ENCODE measurements around the gene ZNF318.

ZNF318 gene

GRCh38 chr6:43298565-43299337 is 70.7 kb downstream of the ZNF318 start:
- no peaks in the 10 kb centered on the region for H3K9me3 ChIP-seq (ENCODE audit: control insufficient read depth in 1 of 2, low read length in 2 of 2)
- no peak overlapping the region for H3K27ac ChIP-seq (ENCODE audit: low read length)
- no peak overlapping the region for H3K4me3 ChIP-seq (ENCODE audit: low read depth in 1 of 2, low read length in 2 of 2)
- H3K27me3 ChIP-seq (ENCODE audit: low read depth, low read length), result no peaks in the 10 kb centered on the region
- no peaks in the 10 kb centered on the region for H3K36me3 ChIP-seq (ENCODE audit: control insufficient read depth in 1 of 2, insufficient read depth in 2 of 2, low read length in 2 of 2)
- no peaks in the 10 kb centered on the region for H3K4me1 ChIP-seq (ENCODE audit: control insufficient read depth in 1 of 2, insufficient read depth in 2 of 2, low read length in 2 of 2)

- no peak within 1 kb of the TSS for H3K4me3 ChIP-seq (ENCODE audit: low read depth in 1 of 2, low read length in 2 of 2)
- no peaks in the 10 kb centered on the region for H3K36me3 ChIP-seq (ENCODE audit: control insufficient read depth in 1 of 2, insufficient read depth in 2 of 2, low read length in 2 of 2)
- no peaks in the 10 kb centered on the region for H3K4me1 ChIP-seq (ENCODE audit: control insufficient read depth in 1 of 2, insufficient read depth in 2 of 2, low read length in 2 of 2)
- H3K27me3 ChIP-seq (ENCODE audit: low read depth, low read length), result no peaks in the 10 kb centered on the region
- H3K27ac ChIP-seq (ENCODE audit: low read length), result no peak within 1 kb of the TSS
- no peaks in the 10 kb centered on the region for H3K9me3 ChIP-seq (ENCODE audit: control insufficient read depth in 1 of 2, low read length in 2 of 2)
Measured at GRCh38 chr6:43297644-43298564, 71.5 kb downstream of the ZNF318 start, which contains the start of gene SLC22A7. Gene SLC22A7, plus strand, starts transcription at chr6:43298260. Its CDS starts 99 bp downstream, at chr6:43298359.

DNA sequence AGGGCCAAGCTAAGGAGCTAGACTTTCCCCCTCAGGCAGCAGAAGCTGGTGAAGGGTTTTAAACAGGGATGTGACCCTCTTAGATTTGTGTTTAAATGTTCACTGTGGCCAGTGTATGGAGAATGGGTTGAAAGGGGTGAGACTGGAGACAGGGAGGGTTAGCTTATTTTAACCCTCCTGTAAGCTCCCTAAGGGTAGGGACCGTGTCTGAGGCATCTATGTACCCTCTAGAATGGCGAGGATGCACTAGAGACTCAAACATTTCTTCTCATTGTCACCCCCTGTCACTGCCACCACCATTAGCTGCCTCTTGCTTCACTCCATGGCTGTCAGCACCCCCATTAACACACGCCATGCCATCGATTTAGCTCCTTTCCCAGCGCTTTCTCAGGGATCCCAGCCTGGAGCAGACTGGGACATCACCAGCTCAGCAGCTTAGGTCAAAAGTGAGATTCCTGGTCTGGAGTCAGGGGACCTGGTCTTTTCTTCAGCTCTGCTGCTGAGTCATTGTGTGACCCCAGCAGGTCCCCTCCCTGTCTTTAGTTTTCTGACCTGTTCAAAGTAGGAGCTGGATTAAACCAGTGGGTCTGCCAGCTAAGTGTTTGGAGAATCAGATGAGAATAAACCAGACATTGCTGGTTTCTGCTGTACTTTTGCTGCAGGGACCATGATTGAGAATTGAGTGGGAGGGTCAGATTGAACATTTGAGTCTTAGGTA is 72.5 kb downstream of the ZNF318 start:
- H3K27me3 ChIP-seq (ENCODE audit: low read depth, low read length), result no peaks in the 10 kb centered on the region
- H3K9me3 ChIP-seq (ENCODE audit: control insufficient read depth in 1 of 2, low read length in 2 of 2), result no peaks in the 10 kb centered on the region
- H3K4me1 ChIP-seq (ENCODE audit: control insufficient read depth in 1 of 2, insufficient read depth in 2 of 2, low read length in 2 of 2), result no peaks in the 10 kb centered on the region
- H3K4me3 ChIP-seq (ENCODE audit: low read depth in 1 of 2, low read length in 2 of 2), result no peak overlapping the region
- no peak overlapping the region for H3K27ac ChIP-seq (ENCODE audit: low read length)
- H3K36me3 ChIP-seq (ENCODE audit: control insufficient read depth in 1 of 2, insufficient read depth in 2 of 2, low read length in 2 of 2), result no peaks in the 10 kb centered on the region

- Histone ChIP-seq H3K36me3 (ENCODE audit: control insufficient read depth in 1 of 2, insufficient read depth in 2 of 2, low read length in 2 of 2) (no peaks in the 10 kb centered on the region), H3K9me3 (ENCODE audit: control insufficient read depth in 1 of 2, low read length in 2 of 2) (no peaks in the 10 kb centered on the region), H3K27ac (ENCODE audit: low read length) (no peak overlapping the region), H3K4me3 (ENCODE audit: low read depth in 1 of 2, low read length in 2 of 2) (no peak overlapping the region), H3K4me1 (ENCODE audit: control insufficient read depth in 1 of 2, insufficient read depth in 2 of 2, low read length in 2 of 2) (no peaks in the 10 kb centered on the region), H3K27me3 (ENCODE audit: low read depth, low read length) (no peaks in the 10 kb centered on the region)
Measured at GRCh38 chr6:43295456-43295855, 74.0 kb downstream of the ZNF318 start.

DNA sequence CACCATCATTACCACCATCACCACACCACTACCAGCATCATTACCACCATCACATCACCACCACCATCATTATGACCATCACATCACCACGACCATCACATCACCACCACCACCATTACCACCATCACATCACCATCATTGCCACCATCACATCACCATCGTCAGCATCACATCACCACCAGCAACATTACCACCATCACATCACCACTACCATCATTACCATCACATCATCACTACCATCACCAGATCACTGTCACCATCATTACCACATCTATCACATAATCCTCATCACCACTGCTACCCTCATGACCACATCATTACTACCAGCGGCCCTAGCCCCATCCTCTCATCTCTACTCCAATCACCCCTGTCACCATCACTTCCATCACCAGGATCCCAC is 74.9 kb downstream of the ZNF318 start:
- Histone ChIP-seq H3K4me3 (ENCODE audit: low read depth in 1 of 2, low read length in 2 of 2) (no peak overlapping the region), H3K9me3 (ENCODE audit: control insufficient read depth in 1 of 2, low read length in 2 of 2) (no peaks in the 10 kb centered on the region), H3K36me3 (ENCODE audit: control insufficient read depth in 1 of 2, insufficient read depth in 2 of 2, low read length in 2 of 2) (no peaks in the 10 kb centered on the region), H3K27me3 (ENCODE audit: low read depth, low read length) (no peaks in the 10 kb centered on the region), H3K4me1 (ENCODE audit: control insufficient read depth in 1 of 2, insufficient read depth in 2 of 2, low read length in 2 of 2) (no peaks in the 10 kb centered on the region), H3K27ac (ENCODE audit: low read length) (no peak overlapping the region)

- Histone ChIP-seq H3K27ac (ENCODE audit: low read length) (no peak overlapping the region), H3K9me3 (ENCODE audit: control insufficient read depth in 1 of 2, low read length in 2 of 2) (no peaks in the 10 kb centered on the region), H3K4me1 (ENCODE audit: control insufficient read depth in 1 of 2, insufficient read depth in 2 of 2, low read length in 2 of 2) (no peaks in the 10 kb centered on the region), H3K27me3 (ENCODE audit: low read depth, low read length) (no peaks in the 10 kb centered on the region), H3K4me3 (ENCODE audit: low read depth in 1 of 2, low read length in 2 of 2) (no peak overlapping the region), H3K36me3 (ENCODE audit: control insufficient read depth in 1 of 2, insufficient read depth in 2 of 2, low read length in 2 of 2) (no peaks in the 10 kb centered on the region)
Measured at GRCh38 chr6:43293698-43294097, 75.7 kb downstream of the ZNF318 start.

GRCh38 chr6:43292763-43293318 is 76.6 kb downstream of the ZNF318 start:
- H3K4me3 ChIP-seq (ENCODE audit: low read depth in 1 of 2, low read length in 2 of 2), result no peak overlapping the region
- H3K4me1 ChIP-seq (ENCODE audit: control insufficient read depth in 1 of 2, insufficient read depth in 2 of 2, low read length in 2 of 2), result no peaks in the 10 kb centered on the region
- H3K27me3 ChIP-seq (ENCODE audit: low read depth, low read length), result no peaks in the 10 kb centered on the region

DNA sequence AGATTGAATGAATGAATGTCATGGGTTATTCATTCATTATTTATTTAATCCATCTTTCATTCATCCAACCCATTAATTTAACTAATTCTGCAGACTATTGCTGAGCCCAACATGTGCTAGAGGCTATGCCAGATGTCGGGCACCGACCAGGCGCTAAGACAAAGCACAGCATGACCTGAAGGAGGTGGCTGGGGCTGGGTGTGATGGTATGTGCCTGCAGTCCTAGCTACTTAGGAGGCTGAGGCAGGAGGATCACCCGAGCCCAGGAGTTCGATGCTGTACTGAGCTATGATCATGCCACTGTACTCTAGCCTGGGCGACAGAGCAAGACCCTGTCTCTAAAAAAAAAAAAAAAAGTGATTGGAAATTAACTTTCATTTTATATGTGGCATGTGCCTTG is 77.1 kb downstream of the ZNF318 start:
- Histone ChIP-seq H3K9me3 (ENCODE audit: control insufficient read depth in 1 of 2, low read length in 2 of 2) (no peaks in the 10 kb centered on the region), H3K4me3 (ENCODE audit: low read depth in 1 of 2, low read length in 2 of 2) (no peak overlapping the region), H3K27me3 (ENCODE audit: low read depth, low read length) (no peaks in the 10 kb centered on the region)

More at GRCh38 chr6:43292763-43293318, 76.6 kb downstream of the ZNF318 start:
- H3K27ac ChIP-seq (ENCODE audit: low read length), result no peak overlapping the region
- no peaks in the 10 kb centered on the region for H3K36me3 ChIP-seq (ENCODE audit: control insufficient read depth in 1 of 2, insufficient read depth in 2 of 2, low read length in 2 of 2)
- no peaks in the 10 kb centered on the region for H3K9me3 ChIP-seq (ENCODE audit: control insufficient read depth in 1 of 2, low read length in 2 of 2)

DNA sequence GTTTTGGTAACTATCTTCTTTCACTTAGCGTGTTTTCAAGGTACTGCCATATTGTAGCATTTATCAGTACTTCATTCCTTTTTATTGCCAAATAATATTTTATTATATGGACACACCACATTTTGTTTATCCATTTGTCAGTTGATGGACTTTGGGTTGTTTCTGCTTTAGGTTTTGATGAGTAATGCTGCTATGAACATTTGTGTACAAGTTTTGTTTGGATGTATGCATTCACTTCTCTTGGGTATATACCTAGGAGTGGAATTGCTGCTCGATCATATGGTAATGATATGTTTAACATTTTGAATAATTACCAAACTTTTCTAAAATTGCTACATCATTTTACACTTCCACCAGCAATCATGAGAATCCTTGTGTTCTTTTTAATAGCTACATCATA is 77.7 kb downstream of the ZNF318 start:
- Histone ChIP-seq H3K4me3 (ENCODE audit: low read depth in 1 of 2, low read length in 2 of 2) (no peak overlapping the region), H3K9me3 (ENCODE audit: control insufficient read depth in 1 of 2, low read length in 2 of 2) (no peaks in the 10 kb centered on the region), H3K27me3 (ENCODE audit: low read depth, low read length) (no peaks in the 10 kb centered on the region), H3K4me1 (ENCODE audit: control insufficient read depth in 1 of 2, insufficient read depth in 2 of 2, low read length in 2 of 2) (no peaks in the 10 kb centered on the region), H3K27ac (ENCODE audit: low read length) (no peak overlapping the region), H3K36me3 (ENCODE audit: control insufficient read depth in 1 of 2, insufficient read depth in 2 of 2, low read length in 2 of 2) (no peaks in the 10 kb centered on the region)

More for the DNA sequence above, 77.1 kb downstream of the ZNF318 start:
- H3K36me3 ChIP-seq (ENCODE audit: control insufficient read depth in 1 of 2, insufficient read depth in 2 of 2, low read length in 2 of 2), result no peaks in the 10 kb centered on the region
- no peak overlapping the region for H3K27ac ChIP-seq (ENCODE audit: low read length)
- no peaks in the 10 kb centered on the region for H3K4me1 ChIP-seq (ENCODE audit: control insufficient read depth in 1 of 2, insufficient read depth in 2 of 2, low read length in 2 of 2)

GRCh38 chr6:43290905-43291355 is 78.5 kb downstream of the ZNF318 start:
- no peaks in the 10 kb centered on the region for H3K36me3 ChIP-seq (ENCODE audit: control insufficient read depth in 1 of 2, insufficient read depth in 2 of 2, low read length in 2 of 2)
- H3K4me1 ChIP-seq (ENCODE audit: control insufficient read depth in 1 of 2, insufficient read depth in 2 of 2, low read length in 2 of 2), result no peaks in the 10 kb centered on the region
- no peaks in the 10 kb centered on the region for H3K27me3 ChIP-seq (ENCODE audit: low read depth, low read length)
- H3K27ac ChIP-seq (ENCODE audit: low read length), result no peak overlapping the region
- no peaks in the 10 kb centered on the region for H3K9me3 ChIP-seq (ENCODE audit: control insufficient read depth in 1 of 2, low read length in 2 of 2)
- H3K4me3 ChIP-seq (ENCODE audit: low read depth in 1 of 2, low read length in 2 of 2), result no peak overlapping the region

Measured in muscle layer of duodenum (tissue), 2 donors.